ENCODE measurements around the gene TRPV6. TPM values are rescaled to one million over a fixed set of nuclear protein-coding genes. Genes with fewer than 3 reads are reported as not detected.
A peak's percentile ranks its signal among the peaks of the same experiment; 100 is the strongest.

TRPV6 gene
- total and polyA plus RNA-seq, 2 experiments from 2014 or later = 0.08 to 0.80 TPM

- TF ChIP-seq EZH2 (IDR thresholded peaks at IDR 0.05; ENCODE audit: low read depth, unreplicated experiment) (no peak), STAT1 (IDR thresholded peaks at IDR 0.05; ENCODE audit: unreplicated experiment) (no peak), EZH2phosphoT487 (IDR thresholded peaks at IDR 0.05; ENCODE audit: unreplicated experiment) (no peak), CREB1 (CRISPR knock-in tag; IDR thresholded peaks at IDR 0.05; ENCODE audit: low read depth) (no peak), CTCF (conservative IDR thresholded peaks at IDR 0.05; ENCODE audit: low read depth in 2 of 2) (no peak)
- TF ChIP-seq, protein P1, sequence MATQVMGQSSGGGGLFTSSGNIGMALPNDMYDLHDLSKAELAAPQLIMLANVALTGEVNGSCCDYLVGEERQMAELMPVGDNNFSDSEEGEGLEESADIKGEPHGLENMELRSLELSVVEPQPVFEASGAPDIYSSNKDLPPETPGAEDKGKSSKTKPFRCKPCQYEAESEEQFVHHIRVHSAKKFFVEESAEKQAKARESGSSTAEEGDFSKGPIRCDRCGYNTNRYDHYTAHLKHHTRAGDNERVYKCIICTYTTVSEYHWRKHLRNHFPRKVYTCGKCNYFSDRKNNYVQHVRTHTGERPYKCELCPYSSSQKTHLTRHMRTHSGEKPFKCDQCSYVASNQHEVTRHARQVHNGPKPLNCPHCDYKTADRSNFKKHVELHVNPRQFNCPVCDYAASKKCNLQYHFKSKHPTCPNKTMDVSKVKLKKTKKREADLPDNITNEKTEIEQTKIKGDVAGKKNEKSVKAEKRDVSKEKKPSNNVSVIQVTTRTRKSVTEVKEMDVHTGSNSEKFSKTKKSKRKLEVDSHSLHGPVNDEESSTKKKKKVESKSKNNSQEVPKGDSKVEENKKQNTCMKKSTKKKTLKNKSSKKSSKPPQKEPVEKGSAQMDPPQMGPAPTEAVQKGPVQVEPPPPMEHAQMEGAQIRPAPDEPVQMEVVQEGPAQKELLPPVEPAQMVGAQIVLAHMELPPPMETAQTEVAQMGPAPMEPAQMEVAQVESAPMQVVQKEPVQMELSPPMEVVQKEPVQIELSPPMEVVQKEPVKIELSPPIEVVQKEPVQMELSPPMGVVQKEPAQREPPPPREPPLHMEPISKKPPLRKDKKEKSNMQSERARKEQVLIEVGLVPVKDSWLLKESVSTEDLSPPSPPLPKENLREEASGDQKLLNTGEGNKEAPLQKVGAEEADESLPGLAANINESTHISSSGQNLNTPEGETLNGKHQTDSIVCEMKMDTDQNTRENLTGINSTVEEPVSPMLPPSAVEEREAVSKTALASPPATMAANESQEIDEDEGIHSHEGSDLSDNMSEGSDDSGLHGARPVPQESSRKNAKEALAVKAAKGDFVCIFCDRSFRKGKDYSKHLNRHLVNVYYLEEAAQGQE (IDR thresholded peaks at IDR 0.05; ENCODE audit: unreplicated experiment) = no peak
- TF ChIP-seq, protein P2, sequence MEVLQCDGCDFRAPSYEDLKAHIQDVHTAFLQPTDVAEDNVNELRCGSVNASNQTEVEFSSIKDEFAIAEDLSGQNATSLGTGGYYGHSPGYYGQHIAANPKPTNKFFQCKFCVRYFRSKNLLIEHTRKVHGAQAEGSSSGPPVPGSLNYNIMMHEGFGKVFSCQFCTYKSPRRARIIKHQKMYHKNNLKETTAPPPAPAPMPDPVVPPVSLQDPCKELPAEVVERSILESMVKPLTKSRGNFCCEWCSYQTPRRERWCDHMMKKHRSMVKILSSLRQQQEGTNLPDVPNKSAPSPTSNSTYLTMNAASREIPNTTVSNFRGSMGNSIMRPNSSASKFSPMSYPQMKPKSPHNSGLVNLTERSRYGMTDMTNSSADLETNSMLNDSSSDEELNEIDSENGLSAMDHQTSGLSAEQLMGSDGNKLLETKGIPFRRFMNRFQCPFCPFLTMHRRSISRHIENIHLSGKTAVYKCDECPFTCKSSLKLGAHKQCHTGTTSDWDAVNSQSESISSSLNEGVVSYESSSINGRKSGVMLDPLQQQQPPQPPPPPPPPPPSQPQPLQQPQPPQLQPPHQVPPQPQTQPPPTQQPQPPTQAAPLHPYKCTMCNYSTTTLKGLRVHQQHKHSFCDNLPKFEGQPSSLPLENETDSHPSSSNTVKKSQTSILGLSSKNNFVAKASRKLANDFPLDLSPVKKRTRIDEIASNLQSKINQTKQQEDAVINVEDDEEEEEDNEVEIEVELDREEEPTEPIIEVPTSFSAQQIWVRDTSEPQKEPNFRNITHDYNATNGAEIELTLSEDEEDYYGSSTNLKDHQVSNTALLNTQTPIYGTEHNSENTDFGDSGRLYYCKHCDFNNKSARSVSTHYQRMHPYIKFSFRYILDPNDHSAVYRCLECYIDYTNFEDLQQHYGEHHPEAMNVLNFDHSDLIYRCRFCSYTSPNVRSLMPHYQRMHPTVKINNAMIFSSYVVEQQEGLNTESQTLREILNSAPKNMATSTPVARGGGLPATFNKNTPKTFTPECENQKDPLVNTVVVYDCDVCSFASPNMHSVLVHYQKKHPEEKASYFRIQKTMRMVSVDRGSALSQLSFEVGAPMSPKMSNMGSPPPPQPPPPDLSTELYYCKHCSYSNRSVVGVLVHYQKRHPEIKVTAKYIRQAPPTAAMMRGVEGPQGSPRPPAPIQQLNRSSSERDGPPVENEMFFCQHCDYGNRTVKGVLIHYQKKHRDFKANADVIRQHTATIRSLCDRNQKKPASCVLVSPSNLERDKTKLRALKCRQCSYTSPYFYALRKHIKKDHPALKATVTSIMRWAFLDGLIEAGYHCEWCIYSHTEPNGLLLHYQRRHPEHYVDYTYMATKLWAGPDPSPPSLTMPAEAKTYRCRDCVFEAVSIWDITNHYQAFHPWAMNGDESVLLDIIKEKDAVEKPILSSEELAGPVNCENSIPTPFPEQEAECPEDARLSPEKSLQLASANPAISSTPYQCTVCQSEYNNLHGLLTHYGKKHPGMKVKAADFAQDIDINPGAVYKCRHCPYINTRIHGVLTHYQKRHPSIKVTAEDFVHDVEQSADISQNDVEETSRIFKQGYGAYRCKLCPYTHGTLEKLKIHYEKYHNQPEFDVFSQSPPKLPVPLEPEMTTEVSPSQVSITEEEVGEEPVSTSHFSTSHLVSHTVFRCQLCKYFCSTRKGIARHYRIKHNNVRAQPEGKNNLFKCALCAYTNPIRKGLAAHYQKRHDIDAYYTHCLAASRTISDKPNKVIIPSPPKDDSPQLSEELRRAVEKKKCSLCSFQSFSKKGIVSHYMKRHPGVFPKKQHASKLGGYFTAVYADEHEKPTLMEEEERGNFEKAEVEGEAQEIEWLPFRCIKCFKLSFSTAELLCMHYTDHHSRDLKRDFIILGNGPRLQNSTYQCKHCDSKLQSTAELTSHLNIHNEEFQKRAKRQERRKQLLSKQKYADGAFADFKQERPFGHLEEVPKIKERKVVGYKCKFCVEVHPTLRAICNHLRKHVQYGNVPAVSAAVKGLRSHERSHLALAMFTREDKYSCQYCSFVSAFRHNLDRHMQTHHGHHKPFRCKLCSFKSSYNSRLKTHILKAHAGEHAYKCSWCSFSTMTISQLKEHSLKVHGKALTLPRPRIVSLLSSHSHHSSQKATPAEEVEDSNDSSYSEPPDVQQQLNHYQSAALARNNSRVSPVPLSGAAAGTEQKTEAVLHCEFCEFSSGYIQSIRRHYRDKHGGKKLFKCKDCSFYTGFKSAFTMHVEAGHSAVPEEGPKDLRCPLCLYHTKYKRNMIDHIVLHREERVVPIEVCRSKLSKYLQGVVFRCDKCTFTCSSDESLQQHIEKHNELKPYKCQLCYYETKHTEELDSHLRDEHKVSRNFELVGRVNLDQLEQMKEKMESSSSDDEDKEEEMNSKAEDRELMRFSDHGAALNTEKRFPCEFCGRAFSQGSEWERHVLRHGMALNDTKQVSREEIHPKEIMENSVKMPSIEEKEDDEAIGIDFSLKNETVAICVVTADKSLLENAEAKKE (CRISPR knock-in tag; IDR thresholded peaks at IDR 0.05) = no peak
- Mint-ChIP-seq H3K27ac (no peak overlapping the region), H3K9me3 (no peaks in the 10 kb centered on the region), H3K27me3 (ENCODE audit: insufficient read depth, low read depth, poor library complexity) (peaks cover 10% of the 10 kb centered on the region), H3K4me1 (peaks cover 38% of the 10 kb centered on the region), H3K4me3 (no peak overlapping the region; the same call in 2 of the 3 replicates), H3K36me3 (ENCODE audit: low read depth) (no peaks in the 10 kb centered on the region; the same call in 2 of the 3 replicates)
- Histone ChIP-seq H2AFZ (no peak overlapping the region), H3K4me3 (no peak overlapping the region), H3K4me2 (peak overlapping the region; percentile 65; the same call in 1 of the 2 replicates), H4K20me1 (replicated peaks; ENCODE audit: insufficient read depth) (no peaks in the 10 kb centered on the region), H3K36me3 (ENCODE audit: insufficient read depth) (no peaks in the 10 kb centered on the region; the same call in none of the 2 replicates), H3F3A (replicated peaks; ENCODE audit: low read depth) (no peaks in the 10 kb centered on the region), H3K27me3 (ENCODE audit: insufficient read depth) (no peaks in the 10 kb centered on the region), H3K79me2 (replicated peaks; ENCODE audit: insufficient read depth) (no peaks in the 10 kb centered on the region), H3K27ac (ENCODE audit: low read depth) (no peak overlapping the region), H3K9me2 (ENCODE audit: insufficient read depth) (no peaks in the 10 kb centered on the region), H3K4me1 (ENCODE audit: insufficient read depth) (peaks cover 26% of the 10 kb centered on the region)
- no peak for ATAC-seq
- DNase-seq (ENCODE audit: low spot score) = no peak
These were observed 22.7 kb downstream of the TRPV6 start for GRCh38 chr7:142862786-142863400.

All from GM23338 (cell line).